Measurements from ENCODE around the gene CD93. TPM values are rescaled to one million over a fixed set of nuclear protein-coding genes. Genes with fewer than 3 reads are reported as not detected.

Gene CD93
- total RNA-seq, 2 donors from 2014 or later = 2.1 to 6.4 TPM

DNA sequence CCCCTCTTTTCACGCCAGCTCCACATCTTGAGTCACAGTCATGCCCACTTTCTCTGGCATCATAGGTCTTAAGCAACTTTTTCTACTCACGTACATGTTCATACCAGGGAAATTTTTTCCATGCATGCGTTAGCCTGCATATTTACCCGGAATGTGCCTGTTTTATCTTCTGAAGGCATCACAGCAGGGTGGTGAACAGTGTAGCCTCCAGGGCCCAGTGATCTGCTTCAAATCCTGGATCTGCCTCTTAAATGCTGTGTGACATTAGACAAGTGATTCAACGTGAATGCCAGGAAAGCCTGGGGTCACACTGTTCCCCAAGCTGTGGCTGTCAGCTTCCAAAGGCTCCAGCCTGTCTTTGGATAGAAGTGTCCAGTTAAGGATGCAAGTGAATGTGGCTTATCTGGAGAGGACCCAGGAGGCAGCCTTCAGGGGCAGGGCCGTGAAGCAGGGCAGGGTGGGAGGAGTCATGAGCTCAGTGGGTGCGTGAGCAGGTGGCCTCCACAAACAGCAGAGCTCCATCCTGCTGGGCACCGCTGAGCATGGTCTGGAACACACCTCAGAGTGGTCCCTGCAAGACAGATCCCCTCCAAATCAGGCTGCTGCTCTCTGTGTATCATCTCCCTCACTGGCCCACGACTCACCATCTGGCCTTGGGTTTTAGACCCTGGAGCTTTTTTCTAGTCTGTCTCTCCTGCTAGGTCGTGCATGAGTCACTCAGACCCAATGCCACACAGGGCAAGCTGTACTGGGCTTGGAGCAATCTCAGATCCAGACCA lies 30.4 kb upstream of the CD93 start:
- Mint-ChIP-seq H3K27ac (no peak overlapping the region), H3K36me3 (ENCODE audit: low read depth) (no peaks in the 10 kb centered on the region), H3K27me3 (peaks cover 19% of the 10 kb centered on the region), H3K4me3 (no peak overlapping the region), H3K4me1 (peaks cover 13% of the 10 kb centered on the region)
- no peaks in the 10 kb centered on the region for H3K9me3 ChIP-seq (ENCODE audit: control insufficient read depth, low read length, poor library complexity, severe bottlenecking)
- DNase-seq = no peak
- peak; percentile 25 for ATAC-seq

DNA sequence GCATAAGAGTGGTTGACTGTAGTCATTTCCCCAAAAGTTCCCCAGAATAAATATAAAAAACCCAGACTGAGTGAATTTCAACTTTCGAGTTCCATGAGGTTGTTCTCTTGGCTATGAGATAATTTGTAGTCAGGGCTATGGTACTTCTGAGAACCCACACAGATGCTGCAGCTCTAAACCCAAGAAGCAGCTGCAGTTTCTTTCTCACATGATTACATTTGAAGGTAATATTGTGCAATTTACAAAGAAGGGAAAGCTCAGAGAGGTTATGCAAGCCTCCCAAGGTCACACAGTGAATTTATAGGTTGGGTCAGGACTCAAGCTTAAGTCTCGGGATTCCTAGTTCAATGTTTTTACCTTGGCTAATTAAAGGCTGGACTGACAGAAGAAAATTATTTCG lies 29.7 kb upstream of the CD93 start:
- H3K36me3 Mint-ChIP-seq (ENCODE audit: low read depth) = no peaks in the 10 kb centered on the region
- H3K9me3 ChIP-seq (ENCODE audit: control insufficient read depth, low read length, poor library complexity, severe bottlenecking) = no peaks in the 10 kb centered on the region
- no peak for DNase-seq
- H3K27ac Mint-ChIP-seq = no peak overlapping the region
- H3K4me1 Mint-ChIP-seq = peaks cover 13% of the 10 kb centered on the region
- no peak for ATAC-seq
- H3K27me3 Mint-ChIP-seq = peaks cover 16% of the 10 kb centered on the region
- H3K4me3 Mint-ChIP-seq = no peak overlapping the region

DNA sequence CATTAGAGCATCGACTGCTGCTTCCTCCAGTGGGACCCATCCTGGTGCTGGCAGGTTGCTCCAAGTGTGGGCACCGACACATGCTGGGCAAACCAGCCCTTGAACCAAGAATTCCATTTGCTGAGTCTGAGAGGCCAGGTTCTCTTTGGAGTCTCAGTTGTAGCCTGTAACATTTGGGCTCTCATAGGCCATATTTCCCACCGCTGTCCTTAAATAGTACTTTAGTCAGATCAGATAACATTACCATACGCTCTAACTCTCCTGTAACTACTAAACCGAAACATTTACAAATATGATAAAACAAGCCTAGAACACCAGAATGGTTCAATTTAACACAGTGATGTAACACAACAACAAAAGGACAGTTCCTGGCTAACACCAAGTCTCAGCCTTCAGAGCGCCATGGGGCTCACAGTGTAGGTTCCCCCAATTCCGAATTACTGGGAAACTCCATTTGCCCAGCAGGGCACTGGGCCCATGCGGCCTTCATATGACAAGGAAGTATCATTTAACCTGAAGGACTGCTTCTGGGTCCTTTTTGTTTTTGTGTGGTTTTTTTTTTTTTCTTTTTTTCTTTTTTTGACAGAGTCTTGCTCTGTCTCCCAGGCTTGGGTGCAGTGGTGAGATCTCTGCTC lies 28.4 kb upstream of the CD93 start:
- no peak for ATAC-seq
- H3K4me3 Mint-ChIP-seq = no peak overlapping the region
- DNase-seq = no peak
- no peaks in the 10 kb centered on the region for H3K9me3 ChIP-seq (ENCODE audit: control insufficient read depth, low read length, poor library complexity, severe bottlenecking)
- peaks cover 7% of the 10 kb centered on the region for H3K4me1 Mint-ChIP-seq
- peaks cover 9% of the 10 kb centered on the region for H3K27me3 Mint-ChIP-seq
- no peaks in the 10 kb centered on the region for H3K36me3 Mint-ChIP-seq (ENCODE audit: low read depth)
- H3K27ac Mint-ChIP-seq = peak overlapping the region; percentile 41

DNA sequence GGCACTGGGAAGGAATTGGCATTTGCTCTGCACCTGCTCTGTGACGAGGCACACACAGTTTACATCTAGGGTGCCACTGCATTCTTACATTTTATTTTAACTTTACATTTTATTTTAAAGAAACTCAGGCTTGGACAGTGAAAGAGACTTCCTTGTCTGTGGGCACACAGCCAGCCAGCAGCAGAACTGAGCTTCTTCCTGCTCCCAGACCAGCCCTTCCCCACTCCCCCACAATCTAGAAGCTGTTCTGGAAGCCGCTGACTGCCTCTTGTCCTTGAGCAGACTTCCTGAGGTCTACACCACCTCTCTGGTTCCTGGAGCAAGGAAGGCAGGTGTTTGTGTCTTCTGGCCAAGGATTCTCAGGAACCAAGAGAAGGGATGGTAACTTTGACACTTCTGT lies 27.9 kb upstream of the CD93 start:
- no peak overlapping the region for H3K4me3 Mint-ChIP-seq
- ATAC-seq = no peak

DNA sequence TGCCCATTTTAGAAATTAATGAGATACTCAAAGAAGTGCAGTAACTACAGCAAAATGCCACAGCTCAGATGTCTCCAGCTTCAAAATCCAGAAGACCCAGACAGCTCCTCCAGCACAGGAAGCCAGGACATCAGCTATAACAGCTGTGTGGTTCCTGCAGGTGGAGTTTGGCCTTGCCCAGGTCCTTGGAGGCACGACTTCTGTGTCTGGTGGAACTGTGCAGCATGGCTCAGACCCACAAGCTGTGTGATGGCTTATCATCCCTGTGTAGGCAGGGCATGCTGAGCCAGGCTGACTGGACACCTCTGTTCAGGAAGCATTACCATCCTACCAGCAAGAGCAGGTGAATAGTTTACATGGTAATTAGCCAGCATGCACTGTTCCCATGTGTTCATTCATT lies 26.5 kb upstream of the CD93 start:
- Mint-ChIP-seq H3K4me1 (peaks cover 6% of the 10 kb centered on the region), H3K27ac (no peak overlapping the region), H3K27me3 (peaks cover 9% of the 10 kb centered on the region), H3K4me3 (no peak overlapping the region), H3K36me3 (ENCODE audit: low read depth) (no peaks in the 10 kb centered on the region)
- H3K9me3 ChIP-seq (ENCODE audit: control insufficient read depth, low read length, poor library complexity, severe bottlenecking) = no peaks in the 10 kb centered on the region
- ATAC-seq (no peak), DNase-seq (no peak)

More for the DNA sequence above, 27.9 kb upstream of the CD93 start:
- peaks cover 9% of the 10 kb centered on the region for H3K27me3 Mint-ChIP-seq
- DNase-seq = no peak
- peaks cover 6% of the 10 kb centered on the region for H3K4me1 Mint-ChIP-seq
- no peaks in the 10 kb centered on the region for H3K9me3 ChIP-seq (ENCODE audit: control insufficient read depth, low read length, poor library complexity, severe bottlenecking)
- H3K27ac Mint-ChIP-seq = peak overlapping the region; percentile 41
- H3K36me3 Mint-ChIP-seq (ENCODE audit: low read depth) = no peaks in the 10 kb centered on the region

DNA sequence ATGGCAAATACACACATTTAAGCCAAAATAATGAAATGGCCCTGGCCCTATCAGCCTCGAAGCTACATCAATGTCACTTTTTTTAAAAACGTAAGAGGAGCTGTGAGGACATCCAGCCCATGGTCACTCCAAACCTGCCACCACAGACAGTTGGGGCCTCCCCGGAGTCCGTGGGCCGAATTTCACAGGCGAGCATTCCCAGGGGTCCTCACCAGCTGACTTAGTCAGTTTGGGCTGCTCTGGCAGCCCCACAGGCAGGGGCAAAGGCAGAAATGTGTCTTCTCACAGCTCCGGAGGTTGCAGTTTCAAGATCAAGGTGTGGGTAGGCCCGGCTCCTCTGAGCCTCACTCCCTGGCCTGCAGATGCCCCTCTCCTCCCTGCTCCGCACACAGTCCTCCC lies 25.8 kb upstream of the CD93 start:
- peaks cover 6% of the 10 kb centered on the region for H3K4me1 Mint-ChIP-seq
- H3K9me3 ChIP-seq (ENCODE audit: control insufficient read depth, low read length, poor library complexity, severe bottlenecking) = no peaks in the 10 kb centered on the region
- no peak overlapping the region for H3K27ac Mint-ChIP-seq
- DNase-seq (no peak), ATAC-seq (no peak)
- H3K4me3 Mint-ChIP-seq = no peak overlapping the region
- H3K36me3 Mint-ChIP-seq (ENCODE audit: low read depth) = no peaks in the 10 kb centered on the region
- peaks cover 9% of the 10 kb centered on the region for H3K27me3 Mint-ChIP-seq

DNA sequence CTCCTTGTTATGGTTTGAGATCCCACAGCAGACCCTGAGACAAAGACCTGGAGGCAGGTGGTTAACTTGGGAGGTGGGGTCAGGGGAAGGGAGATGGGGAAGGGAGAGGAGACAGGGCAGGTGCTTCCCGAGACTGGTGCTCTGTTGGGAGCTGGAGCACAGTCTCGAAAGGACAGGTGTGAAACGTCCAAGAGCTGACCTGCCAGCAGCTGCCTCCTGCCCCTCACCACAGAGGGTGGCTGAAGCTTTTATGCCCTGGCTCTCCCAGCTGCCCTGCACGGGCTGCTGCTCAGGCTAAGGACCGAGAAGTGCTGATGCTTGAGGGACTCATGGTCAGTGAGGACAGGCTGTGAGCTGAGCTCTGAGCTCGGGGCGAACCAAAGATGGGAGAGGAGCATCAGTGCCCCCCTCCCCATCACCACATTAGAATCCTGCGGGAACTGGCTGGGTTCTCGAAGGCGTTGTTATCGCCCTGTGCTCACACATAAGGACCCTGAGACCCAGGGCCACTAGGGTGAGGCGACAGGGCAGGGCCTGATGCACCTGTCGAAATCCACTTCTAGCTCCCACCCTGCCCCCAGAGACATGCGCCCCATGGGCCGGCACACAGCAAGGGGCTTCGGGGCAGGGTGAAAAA lies 25.3 kb upstream of the CD93 start:
- Mint-ChIP-seq H3K27ac (no peak overlapping the region), H3K36me3 (ENCODE audit: low read depth) (no peaks in the 10 kb centered on the region), H3K4me3 (no peak overlapping the region), H3K27me3 (peaks cover 9% of the 10 kb centered on the region), H3K4me1 (peaks cover 6% of the 10 kb centered on the region)
- H3K9me3 ChIP-seq (ENCODE audit: control insufficient read depth, low read length, poor library complexity, severe bottlenecking) = no peaks in the 10 kb centered on the region
- ATAC-seq (no peak), DNase-seq (no peak)

DNA sequence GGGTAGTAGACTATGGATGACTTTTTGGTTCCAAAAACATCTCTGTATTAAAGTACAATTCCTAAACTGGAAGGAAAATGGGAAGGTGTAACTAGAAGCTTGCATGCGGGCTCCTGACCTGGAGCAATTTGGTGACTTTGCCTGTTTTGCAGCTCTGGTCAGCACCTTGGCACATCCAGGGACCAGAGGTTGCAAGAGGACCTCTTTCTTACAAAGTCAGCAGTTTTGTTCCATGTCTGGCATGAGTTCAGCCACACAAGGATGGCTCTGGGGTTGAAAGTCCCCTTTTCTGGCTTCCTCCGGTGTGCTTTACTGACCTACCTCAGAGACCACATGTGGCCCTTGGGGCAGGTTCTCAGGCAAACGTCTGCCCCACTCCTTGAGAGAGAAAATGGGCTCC lies 22.7 kb upstream of the CD93 start:
- Mint-ChIP-seq H3K4me1 (peaks cover 4% of the 10 kb centered on the region), H3K27me3 (peaks cover 9% of the 10 kb centered on the region), H3K4me3 (no peak overlapping the region), H3K36me3 (ENCODE audit: low read depth) (no peaks in the 10 kb centered on the region), H3K27ac (no peak overlapping the region)
- DNase-seq (no peak), ATAC-seq (no peak)
- no peaks in the 10 kb centered on the region for H3K9me3 ChIP-seq (ENCODE audit: control insufficient read depth, low read length, poor library complexity, severe bottlenecking)

DNA sequence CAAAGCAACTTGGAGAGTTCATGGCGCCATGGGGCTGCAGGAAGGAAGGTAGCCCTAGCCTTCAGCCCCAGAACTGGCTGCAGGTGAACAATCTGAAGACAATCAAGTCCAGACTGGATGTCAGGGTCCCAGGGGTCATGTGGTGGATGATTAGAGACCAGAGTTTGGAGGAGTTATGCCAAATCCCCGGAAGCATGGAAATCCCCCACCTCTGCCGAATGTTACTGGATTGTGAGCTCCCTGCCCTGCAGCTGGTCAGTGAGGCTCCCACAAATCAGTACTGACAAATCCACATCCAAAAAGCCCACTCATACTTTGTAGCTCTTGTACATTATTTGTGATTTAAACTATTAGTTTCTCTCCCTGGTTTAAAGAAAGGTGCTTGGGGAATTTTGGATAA lies 21.3 kb upstream of the CD93 start:
- no peak for DNase-seq
- Mint-ChIP-seq H3K4me3 (no peak overlapping the region), H3K36me3 (ENCODE audit: low read depth) (no peaks in the 10 kb centered on the region), H3K27ac (no peak overlapping the region), H3K27me3 (peaks cover 10% of the 10 kb centered on the region), H3K4me1 (peaks cover 5% of the 10 kb centered on the region)
- no peak for ATAC-seq
- no peaks in the 10 kb centered on the region for H3K9me3 ChIP-seq (ENCODE audit: control insufficient read depth, low read length, poor library complexity, severe bottlenecking)

DNA sequence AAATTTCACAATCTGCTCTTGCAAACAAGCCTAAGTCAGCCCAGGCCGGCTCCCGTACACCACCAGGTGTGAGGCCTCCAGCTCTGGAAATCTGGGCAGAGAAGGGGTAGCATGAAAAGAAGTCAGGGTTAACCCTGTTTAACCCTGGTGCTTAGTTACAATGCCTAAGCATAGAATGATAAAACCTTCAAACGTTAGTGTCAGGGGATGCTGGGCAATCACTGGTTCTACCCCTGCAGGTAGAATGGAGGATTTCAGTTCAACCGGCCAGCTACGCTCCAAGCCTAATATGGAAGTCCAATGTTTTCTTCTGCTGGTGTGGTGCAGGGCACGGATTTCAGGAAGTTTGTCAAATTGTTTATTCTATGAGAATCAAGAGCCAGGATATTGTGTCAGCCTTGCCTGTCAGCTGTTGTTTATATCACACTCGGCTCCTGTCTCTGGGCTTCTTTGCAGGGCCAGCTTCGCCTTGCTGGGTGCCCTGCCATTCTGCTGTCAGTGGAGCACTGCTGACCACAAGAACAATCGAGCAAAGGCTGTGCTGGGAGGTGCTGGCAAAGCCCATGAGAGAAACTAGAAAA lies 20.2 kb upstream of the CD93 start:
- Mint-ChIP-seq H3K4me1 (peaks cover 5% of the 10 kb centered on the region), H3K27me3 (peaks cover 10% of the 10 kb centered on the region), H3K4me3 (no peak overlapping the region), H3K27ac (no peak overlapping the region), H3K36me3 (ENCODE audit: low read depth) (no peaks in the 10 kb centered on the region)
- ATAC-seq = no peak
- no peaks in the 10 kb centered on the region for H3K9me3 ChIP-seq (ENCODE audit: control insufficient read depth, low read length, poor library complexity, severe bottlenecking)
- DNase-seq = no peak

DNA sequence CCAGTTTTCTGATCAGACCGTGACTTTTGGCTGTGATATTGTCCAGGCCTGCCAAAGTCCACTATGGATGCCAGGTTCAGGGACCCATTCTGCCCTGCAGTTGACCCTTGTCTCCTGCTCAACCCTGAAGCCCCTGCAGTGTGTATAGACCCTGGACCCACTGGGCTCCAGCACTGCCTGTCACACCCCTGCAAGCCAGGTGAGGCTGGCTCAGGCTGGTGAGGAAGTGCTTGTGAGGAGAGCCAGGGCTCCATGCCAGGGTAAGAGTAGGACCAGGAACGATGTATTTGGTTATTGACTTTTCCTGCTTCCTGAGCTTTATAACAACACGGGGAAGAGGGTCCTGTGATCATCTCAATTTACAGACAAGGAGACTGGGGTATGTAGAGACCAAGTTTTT lies 19.1 kb upstream of the CD93 start:
- Mint-ChIP-seq H3K4me3 (no peak overlapping the region), H3K27ac (no peak overlapping the region), H3K36me3 (ENCODE audit: low read depth) (no peaks in the 10 kb centered on the region)

DNA sequence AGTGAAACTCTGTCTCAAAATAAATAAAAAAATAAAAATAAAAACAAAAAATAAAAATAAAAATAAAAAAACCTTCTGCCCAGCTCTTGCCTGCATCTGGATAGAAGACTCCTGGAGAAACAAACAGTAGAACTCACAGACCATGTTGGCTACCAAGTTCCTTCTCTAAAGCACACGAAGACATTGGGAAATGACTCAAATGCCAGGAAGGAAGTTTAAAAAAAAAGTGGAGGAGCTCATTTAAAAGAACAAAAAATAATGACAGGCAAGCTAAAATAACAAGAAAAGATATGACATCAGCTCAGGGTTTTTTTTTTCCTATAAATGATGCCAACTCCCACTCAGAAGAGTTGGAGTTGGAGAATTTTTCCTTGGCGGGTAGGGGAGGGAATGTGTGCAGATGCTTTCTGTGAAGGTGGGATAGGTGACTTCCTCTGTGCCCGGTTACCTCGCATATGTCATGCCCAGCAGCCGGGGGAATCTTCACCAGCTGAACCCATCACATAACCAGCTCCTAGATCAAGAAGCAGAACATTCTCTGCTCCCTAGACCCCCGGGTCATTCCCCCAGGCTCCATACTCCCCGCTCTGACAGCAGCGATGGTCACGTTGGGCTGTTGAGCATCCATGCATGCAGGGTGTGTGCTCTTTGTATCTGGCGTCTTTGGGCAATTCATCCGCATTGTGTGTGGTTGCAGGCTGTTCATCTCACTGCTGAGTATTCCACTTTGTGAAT lies 17.3 kb upstream of the CD93 start:
- Mint-ChIP-seq H3K27me3 (peaks cover 19% of the 10 kb centered on the region), H3K4me3 (no peak overlapping the region)
- no peak for DNase-seq

More for the DNA sequence above, 19.1 kb upstream of the CD93 start:
- no peaks in the 10 kb centered on the region for H3K9me3 ChIP-seq (ENCODE audit: control insufficient read depth, low read length, poor library complexity, severe bottlenecking)
- no peak for ATAC-seq
- Mint-ChIP-seq H3K27me3 (peaks cover 14% of the 10 kb centered on the region), H3K4me1 (peaks cover 3% of the 10 kb centered on the region)
- no peak for DNase-seq

More for the DNA sequence above, 17.3 kb upstream of the CD93 start:
- Mint-ChIP-seq H3K4me1 (peaks cover 3% of the 10 kb centered on the region), H3K27ac (no peak overlapping the region), H3K36me3 (ENCODE audit: low read depth) (no peaks in the 10 kb centered on the region)
- no peaks in the 10 kb centered on the region for H3K9me3 ChIP-seq (ENCODE audit: control insufficient read depth, low read length, poor library complexity, severe bottlenecking)
- ATAC-seq = no peak
